ENCODE results near the gene GTPBP1. TPM values are rescaled to one million over a fixed set of nuclear protein-coding genes. Genes with fewer than 3 reads are reported as not detected.

Gene GTPBP1
- total and polyA plus RNA-seq, 2 donors (not counting 1 experiment from before 2014, with no cell fraction given) = 77.8 to 174 TPM

- H3K27ac ChIP-seq (ENCODE audit: low read length in 2 of 2) = peak overlapping the region; percentile 12 to 61
- peak overlapping the region; percentile 76 for H3K27ac Mint-ChIP-seq
- intact Hi-C loops (cut with micrococcal nuclease) = loop anchor here (5.0 to 10.0 kb wide), 3 partner anchors 84 to 559 kb away; partner anchors contain the start of genes CBX6, NPTXR and RPL3
- no peak overlapping the region for H3K4me3 ChIP-seq (ENCODE audit: control extremely low read depth in 1 of 5, extremely low read depth in 1 of 5, insufficient read depth in 1 of 5, low read depth in 2 of 5, low read length in 4 of 5)
- peak overlapping the region; percentile 64 for H3K4me3 Mint-ChIP-seq
- 21% methylated on average over 13 of the region's 16 CpGs for WGBS (ENCODE audit: insufficient coverage)
- peaks cover 47 to 63% of the 10 kb centered on the region in 2 donors for H3K4me1 ChIP-seq (ENCODE audit: control insufficient read depth in 2 of 2, insufficient read depth in 2 of 2, low read length in 2 of 2)
- H3K27me3 Mint-ChIP-seq = no peaks in the 10 kb centered on the region
- peak overlapping the region; percentile 96 for H3K4me2 ChIP-seq (replicated peaks; ENCODE audit: low read depth, low read length, poor library complexity, severe bottlenecking)
- H3K9me3 Mint-ChIP-seq (ENCODE audit: insufficient read depth) = no peaks in the 10 kb centered on the region
- H3K9ac ChIP-seq (ENCODE audit: low read length) = no peak overlapping the region
- CTCF ChIA-PET = interaction anchor here (0.6 to 2.1 kb wide), 7 partner anchors 9 to 1497 kb away, joined by 3 to 9 read pairs (median 3); no protein-coding TSS in a partner anchor
- no peak overlapping the region for H2AFZ ChIP-seq (ENCODE audit: insufficient read depth, low read depth, low read length, poor library complexity, severe bottlenecking)
- peaks cover 0 to 5% of the 10 kb centered on the region in 2 experiments for H3K36me3 ChIP-seq (replicated peaks in 1 of 2; ENCODE audit: control extremely low read depth in 1 of 2, control insufficient read depth in 1 of 2, extremely low read depth in 1 of 2, insufficient read depth in 2 of 2, low read length in 1 of 2)
- POLR2A ChIA-PET = interaction anchor here (0.6 kb wide), 2 partner anchors 15 to 696 kb away, joined by 4 to 9 read pairs; no protein-coding TSS in a partner anchor
- H4K20me1 ChIP-seq (ENCODE audit: control insufficient read depth, insufficient read depth, low read length, poor library complexity, severe bottlenecking) = no peaks in the 10 kb centered on the region
- H3K27me3 ChIP-seq (replicated peaks in 1 of 4; ENCODE audit: control extremely low read depth in 1 of 4, control insufficient read depth in 3 of 4, insufficient read depth in 4 of 4, low read length in 3 of 4) = no peaks in the 10 kb centered on the region
- no peaks in the 10 kb centered on the region for H3K9me3 ChIP-seq (ENCODE audit: control extremely low read depth in 1 of 3, control insufficient read depth in 2 of 3, insufficient read depth in 1 of 3, low read length in 2 of 3)
- TF ChIP-seq, protein P1, sequence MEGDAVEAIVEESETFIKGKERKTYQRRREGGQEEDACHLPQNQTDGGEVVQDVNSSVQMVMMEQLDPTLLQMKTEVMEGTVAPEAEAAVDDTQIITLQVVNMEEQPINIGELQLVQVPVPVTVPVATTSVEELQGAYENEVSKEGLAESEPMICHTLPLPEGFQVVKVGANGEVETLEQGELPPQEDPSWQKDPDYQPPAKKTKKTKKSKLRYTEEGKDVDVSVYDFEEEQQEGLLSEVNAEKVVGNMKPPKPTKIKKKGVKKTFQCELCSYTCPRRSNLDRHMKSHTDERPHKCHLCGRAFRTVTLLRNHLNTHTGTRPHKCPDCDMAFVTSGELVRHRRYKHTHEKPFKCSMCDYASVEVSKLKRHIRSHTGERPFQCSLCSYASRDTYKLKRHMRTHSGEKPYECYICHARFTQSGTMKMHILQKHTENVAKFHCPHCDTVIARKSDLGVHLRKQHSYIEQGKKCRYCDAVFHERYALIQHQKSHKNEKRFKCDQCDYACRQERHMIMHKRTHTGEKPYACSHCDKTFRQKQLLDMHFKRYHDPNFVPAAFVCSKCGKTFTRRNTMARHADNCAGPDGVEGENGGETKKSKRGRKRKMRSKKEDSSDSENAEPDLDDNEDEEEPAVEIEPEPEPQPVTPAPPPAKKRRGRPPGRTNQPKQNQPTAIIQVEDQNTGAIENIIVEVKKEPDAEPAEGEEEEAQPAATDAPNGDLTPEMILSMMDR (IDR thresholded peaks at IDR 0.05) = no peak
- TF ChIP-seq EZH2 (IDR thresholded peaks at IDR 0.05; ENCODE audit: borderline replicate concordance, insufficient read depth, low read depth, low read length, poor library complexity, severe bottlenecking) = no peak
- DNase-seq (peak; percentile 52), ATAC-seq (ENCODE audit: low read depth) (no peak)
- H3K4me1 Mint-ChIP-seq = peaks cover 45% of the 10 kb centered on the region
- H3K79me2 ChIP-seq (ENCODE audit: control insufficient read depth, insufficient read depth, low read length) = peaks cover 23% of the 10 kb centered on the region
Measured at GRCh38 chr22:38758276-38758945, 52.7 kb downstream of the GTPBP1 start.

DNA sequence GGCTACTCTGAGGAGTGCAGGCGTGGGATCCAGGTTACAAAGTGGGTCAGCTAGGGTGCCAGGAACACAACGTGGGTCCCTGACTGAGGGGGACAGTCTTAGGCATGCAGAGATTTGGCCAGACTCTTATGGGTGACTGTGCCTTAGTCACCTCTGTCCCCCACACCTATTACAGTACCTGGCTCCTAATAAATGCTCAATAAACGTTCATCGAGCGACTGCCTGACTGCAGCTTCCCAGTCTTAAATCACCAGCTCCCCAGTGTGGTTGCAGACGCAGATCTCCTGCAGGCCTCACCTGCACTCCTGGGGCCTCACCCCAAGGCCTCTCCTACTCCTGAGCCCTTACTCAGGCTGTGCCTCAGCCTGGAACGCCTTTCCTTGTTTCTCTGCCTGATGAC lies 53.3 kb downstream of the GTPBP1 start:
- Histone ChIP-seq H2AFZ (ENCODE audit: insufficient read depth, low read depth, low read length, poor library complexity, severe bottlenecking) (no peak overlapping the region), H3K9me3 (ENCODE audit: control extremely low read depth in 1 of 3, control insufficient read depth in 2 of 3, insufficient read depth in 1 of 3, low read length in 2 of 3) (no peaks in the 10 kb centered on the region), H4K20me1 (ENCODE audit: control insufficient read depth, insufficient read depth, low read length, poor library complexity, severe bottlenecking) (no peaks in the 10 kb centered on the region), H3K27me3 (replicated peaks in 1 of 4; ENCODE audit: control extremely low read depth in 1 of 4, control insufficient read depth in 3 of 4, insufficient read depth in 4 of 4, low read length in 3 of 4) (no peaks in the 10 kb centered on the region), H3K36me3 (replicated peaks in 1 of 2; ENCODE audit: control extremely low read depth in 1 of 2, control insufficient read depth in 1 of 2, extremely low read depth in 1 of 2, insufficient read depth in 2 of 2, low read length in 1 of 2) (no peaks in the 10 kb centered on the region), H3K4me1 (ENCODE audit: control insufficient read depth in 2 of 2, insufficient read depth in 2 of 2, low read length in 2 of 2) (peaks cover 41 to 57% of the 10 kb centered on the region in 2 donors), H3K27ac (ENCODE audit: low read length in 2 of 2) (peak overlapping the region; percentile 5 to 61), H3K4me2 (replicated peaks; ENCODE audit: low read depth, low read length, poor library complexity, severe bottlenecking) (peak overlapping the region; percentile 96), H3K4me3 (ENCODE audit: control extremely low read depth in 1 of 5, extremely low read depth in 1 of 5, insufficient read depth in 1 of 5, low read depth in 2 of 5, low read length in 4 of 5) (no peak overlapping the region), H3K79me2 (ENCODE audit: control insufficient read depth, insufficient read depth, low read length) (peaks cover 17% of the 10 kb centered on the region), H3K9ac (ENCODE audit: low read length) (no peak overlapping the region)
- WGBS (ENCODE audit: insufficient coverage) = 86% methylated on average over 7 of the region's 7 CpGs
- TF ChIP-seq EZH2 (IDR thresholded peaks at IDR 0.05; ENCODE audit: borderline replicate concordance, insufficient read depth, low read depth, low read length, poor library complexity, severe bottlenecking) = no peak
- TF ChIP-seq, protein P1 (IDR thresholded peaks at IDR 0.05) = no peak
- DNase-seq (no peak), ATAC-seq (ENCODE audit: low read depth) (no peak)
- H3K27me3 Mint-ChIP-seq = no peaks in the 10 kb centered on the region
- H3K9me3 Mint-ChIP-seq (ENCODE audit: insufficient read depth) = no peaks in the 10 kb centered on the region
- ChIA-PET CTCF (interaction anchor here (0.6 to 2.1 kb wide), 9 partner anchors 9 to 1497 kb away, joined by 3 to 9 read pairs (median 3); no protein-coding TSS in a partner anchor), POLR2A (interaction anchor here (1.4 kb wide), 1 partner anchor 12 kb away, joined by 4 read pairs; no protein-coding TSS in a partner anchor)
- peak overlapping the region; percentile 76 for H3K27ac Mint-ChIP-seq
- intact Hi-C loops (cut with micrococcal nuclease) = loop anchor here (5.0 to 10.0 kb wide), 3 partner anchors 83 to 558 kb away; partner anchors contain the start of genes CBX6, NPTXR and RPL3
- peak overlapping the region; percentile 64 for H3K4me3 Mint-ChIP-seq
- H3K4me1 Mint-ChIP-seq = peaks cover 39% of the 10 kb centered on the region
